ENCODE measurements around the gene DOCK1. TPM values are rescaled to one million over a fixed set of nuclear protein-coding genes. Genes with fewer than 3 reads are reported as not detected.

DOCK1 gene
- total RNA-seq, 1 donor from 2014 or later = 44.9 TPM

DNA sequence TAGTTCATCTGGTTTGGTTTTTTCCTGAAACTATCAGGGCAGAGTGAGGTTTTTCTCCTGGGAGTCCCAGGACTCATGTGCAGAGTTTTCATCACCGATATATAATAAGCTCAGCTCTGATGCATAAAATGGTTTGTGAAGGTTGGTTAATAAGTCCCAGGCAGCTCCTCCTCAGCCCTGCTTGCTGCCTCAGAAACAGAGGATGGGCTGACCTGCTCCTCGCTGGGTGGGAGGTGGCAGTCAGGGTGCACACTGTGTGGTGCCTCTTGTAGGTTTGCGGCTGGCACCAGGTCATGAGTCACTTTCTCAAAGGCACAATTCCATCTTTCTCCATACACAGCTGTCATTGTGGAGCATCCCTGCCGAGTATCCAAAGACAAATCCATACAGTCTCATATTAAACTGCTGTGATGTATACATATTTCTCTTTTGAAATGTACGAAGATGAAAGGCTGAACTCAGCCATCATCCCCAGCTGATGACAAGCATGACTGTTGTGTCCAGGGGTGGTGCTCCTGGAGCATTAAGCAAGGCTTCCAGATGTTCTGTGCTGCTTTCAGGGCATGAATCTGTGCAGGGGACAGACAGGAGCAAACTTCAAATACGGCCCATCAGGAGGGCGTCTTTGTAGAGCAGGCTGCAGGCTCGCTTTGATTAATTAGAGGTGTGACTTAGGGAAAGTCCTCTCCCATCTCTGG, 518.1 kb downstream of the DOCK1 start:
- DNase-seq (ENCODE audit: low spot score) = no peak

DNA sequence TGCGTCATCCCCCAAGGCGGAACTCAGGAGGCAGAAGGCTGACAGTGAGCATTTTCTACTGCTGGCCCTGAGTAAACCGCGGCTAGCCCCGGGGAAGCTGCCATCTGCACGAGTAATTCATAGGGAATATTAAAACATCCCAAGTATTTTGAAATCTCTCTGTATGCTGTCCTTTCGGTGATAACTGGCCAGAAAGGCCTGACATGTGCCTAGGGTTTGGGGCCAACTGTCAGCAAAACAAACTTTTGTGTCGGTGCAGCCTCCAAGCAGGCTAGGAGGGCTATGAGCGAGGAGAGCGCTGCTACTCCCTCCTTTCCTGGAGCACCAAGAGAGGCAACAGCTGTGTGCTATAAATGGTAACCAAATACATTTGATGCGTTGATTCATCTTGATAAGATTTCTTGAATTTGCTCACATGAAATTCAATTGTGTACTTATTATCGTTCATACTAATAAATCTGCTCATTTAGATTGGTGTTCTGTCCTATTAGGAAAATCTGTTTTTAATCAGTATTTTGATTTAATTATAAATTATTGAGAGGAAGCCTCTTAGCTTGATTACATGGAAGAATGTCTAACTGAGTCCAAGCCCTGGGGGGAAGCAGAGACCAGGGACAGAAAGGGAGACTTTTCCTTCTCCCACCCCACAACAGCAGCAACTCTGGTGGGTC, 519.5 kb downstream of the DOCK1 start:
- no peak for DNase-seq (ENCODE audit: low spot score)

DNA sequence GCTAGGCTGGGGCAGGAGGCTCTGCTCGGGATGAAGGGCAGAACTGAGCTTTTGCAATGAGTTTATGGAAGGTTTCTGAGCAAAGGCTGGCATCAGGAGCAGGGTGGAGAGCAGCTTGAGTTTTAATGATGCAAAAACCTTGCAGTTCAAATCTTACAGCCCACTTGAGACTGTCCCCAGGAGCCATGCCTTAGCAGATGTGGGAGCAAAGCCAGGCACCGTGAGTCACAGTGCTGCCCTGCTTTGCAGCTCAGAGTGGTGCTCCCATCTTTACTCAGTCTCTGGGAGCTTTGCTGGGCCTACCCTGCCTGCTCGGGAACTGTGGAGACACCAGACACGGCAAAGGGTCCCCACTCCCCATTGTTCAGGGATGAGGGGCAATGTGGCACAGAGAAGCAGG, 521.5 kb downstream of the DOCK1 start:
- DNase-seq (ENCODE audit: low spot score) = no peak

DNA sequence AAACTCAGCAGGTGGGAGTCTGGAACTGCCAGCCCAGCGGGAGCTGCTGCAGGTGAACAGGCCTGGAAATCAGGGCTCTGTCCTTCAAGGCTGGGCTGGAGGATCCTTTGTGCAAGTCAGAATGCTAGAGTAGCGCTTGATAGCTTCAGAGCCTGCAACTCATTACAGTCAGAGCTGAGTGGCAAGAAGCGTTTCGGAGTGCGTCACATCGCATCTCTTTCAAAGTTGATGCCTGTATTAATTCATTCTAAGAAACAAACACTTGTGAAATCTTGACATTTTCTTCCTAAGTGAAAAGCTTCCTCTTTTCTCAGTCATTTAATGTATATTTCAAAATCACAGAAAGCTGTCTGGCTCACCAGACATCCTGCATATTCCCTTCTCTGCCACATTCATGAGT, 522.7 kb downstream of the DOCK1 start:
- DNase-seq (ENCODE audit: low spot score) = no peak

DNA sequence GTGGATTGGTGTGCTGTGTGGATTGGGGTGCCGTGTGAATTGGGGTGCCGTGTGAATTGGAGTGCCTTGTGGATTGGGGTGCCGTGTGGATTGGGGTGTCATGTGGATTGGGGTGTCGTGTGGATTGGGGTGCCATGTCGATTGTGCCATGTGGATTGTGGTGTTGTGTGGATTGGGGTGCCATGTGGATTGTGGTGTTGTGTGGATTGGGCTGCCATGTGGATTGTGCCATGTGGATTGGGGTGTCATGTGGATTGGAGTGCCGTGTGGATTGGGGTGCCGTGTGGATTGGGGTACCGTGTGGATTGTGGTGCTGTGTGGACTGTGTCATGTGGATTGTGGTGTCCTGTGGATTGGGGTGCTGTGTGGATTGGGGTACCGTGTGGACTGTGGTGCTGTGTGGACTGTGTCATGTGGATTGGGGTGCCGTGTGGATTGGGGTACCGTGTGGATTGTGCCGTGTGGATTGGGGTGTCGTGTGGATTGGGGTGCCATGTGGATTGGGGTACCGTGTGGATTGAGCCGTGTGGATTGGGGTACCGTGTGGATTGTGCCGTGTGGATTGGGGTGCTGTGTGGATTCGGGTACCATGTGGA, 523.3 kb downstream of the DOCK1 start:
- no peak for DNase-seq (ENCODE audit: low spot score)

DNA sequence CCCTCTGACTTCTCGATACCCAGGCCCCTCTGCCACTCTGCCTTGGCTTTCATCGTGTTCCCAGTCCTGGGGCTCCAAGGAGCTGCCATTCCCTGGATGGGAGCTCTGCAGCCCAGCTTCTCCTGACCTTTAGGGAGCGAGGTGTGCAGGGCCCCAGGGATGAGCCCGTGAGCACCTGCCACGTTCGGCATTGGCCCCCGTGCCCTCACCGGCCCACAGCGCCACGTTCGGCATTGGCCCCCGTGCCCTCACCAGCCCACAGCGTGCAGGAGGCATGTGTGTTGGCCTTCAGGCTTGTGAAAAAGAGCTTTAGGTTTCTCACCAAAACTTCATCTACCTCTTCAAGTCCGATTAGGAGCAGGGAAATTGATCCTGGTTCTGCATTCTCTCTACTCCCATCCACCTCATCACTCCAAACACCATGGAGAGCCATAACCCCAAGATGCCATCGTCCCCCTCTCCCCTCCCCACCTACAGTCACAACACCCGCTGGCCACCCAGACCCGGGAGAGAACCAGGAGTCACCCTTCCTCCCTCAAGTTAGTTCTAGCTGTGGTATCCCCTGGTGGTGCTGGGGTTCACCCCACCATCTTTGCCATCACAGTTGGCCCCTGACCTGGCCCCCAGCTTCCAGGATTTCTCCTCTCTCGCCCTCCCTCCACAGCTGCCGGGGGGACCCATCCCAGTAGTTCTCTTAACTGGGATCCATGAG, 524.5 kb downstream of the DOCK1 start:
- no peak for DNase-seq (ENCODE audit: low spot score)

DNA sequence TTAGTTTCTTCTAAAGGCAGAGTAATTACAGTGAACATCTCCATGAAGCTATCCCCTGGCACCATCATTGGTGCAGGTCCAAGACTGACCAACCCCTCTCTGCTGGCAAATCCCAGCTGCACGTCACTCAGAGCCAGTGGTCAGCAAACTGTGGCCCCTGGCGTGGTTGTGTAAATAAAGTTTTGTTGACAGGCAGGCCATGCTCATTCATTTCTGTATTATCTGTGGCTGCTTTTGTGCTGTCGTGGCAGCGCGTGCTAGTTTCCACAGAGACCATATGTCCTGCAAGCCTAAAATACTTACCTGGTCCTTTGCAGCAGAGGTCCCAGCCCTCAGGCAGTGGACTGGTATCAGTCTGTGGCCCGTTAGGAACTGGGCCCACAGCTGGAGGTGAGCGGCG, 526.3 kb downstream of the DOCK1 start:
- no peak for DNase-seq (ENCODE audit: low spot score)

DNA sequence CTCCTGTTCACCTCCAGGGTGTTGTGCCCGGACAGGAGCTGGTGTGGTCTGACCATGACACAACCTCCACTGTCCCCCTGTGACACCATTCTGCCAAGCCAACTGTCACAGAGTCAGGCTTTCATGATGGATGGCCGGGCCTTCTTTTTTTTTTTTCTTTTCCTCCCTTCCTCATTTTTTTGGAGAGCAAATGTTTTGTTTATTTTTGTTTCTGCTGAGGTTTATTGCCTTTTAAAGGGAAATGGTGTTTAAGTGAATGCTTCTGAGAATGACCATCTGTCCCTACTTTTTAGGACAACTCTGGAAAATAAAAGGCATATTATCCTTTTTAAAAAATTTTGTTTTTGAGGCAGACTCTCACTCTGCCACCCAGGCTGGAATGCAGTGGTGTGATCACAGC, 528.8 kb downstream of the DOCK1 start:
- DNase-seq (ENCODE audit: low spot score) = no peak

DNA sequence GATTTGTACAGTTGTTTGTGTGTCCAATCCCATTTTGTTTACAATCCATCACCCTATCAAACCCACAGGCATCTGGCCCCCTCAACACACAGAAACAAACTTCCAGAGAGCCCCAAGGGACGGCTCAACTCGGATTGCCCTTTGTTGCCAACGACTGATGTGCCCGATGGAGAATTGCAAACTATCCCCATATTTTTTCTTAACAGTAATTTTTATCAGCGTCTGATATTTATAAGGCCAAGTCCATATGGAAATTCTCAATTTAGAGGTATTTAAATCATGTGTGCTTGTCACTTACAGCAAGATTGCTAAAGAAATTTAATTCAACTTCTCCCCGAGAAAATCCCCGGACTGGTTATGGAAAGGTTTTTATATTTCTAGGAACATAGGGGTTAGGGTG, 530.0 kb downstream of the DOCK1 start:
- DNase-seq (ENCODE audit: low spot score) = no peak

DNA sequence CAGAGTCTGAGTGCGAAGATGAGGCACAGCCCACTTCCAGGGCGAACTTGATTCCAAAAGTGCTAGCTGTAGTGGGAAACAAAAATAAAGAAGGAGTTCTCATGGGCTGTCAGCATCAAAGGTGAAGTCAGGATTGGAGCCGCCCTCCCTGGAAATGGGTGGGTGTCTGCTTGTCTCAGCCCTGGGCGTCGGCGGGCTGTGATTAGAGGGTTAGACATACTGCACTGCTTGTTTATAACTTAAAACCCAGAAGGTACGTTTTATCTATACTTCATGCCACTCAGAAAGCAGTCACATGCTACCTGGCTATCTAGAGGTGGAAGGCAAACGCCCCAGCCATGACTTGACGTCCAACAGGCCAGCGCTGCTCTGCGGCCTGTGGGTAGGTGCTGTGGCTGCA, 535.1 kb downstream of the DOCK1 start:
- DNase-seq (ENCODE audit: low spot score) = no peak

DNA sequence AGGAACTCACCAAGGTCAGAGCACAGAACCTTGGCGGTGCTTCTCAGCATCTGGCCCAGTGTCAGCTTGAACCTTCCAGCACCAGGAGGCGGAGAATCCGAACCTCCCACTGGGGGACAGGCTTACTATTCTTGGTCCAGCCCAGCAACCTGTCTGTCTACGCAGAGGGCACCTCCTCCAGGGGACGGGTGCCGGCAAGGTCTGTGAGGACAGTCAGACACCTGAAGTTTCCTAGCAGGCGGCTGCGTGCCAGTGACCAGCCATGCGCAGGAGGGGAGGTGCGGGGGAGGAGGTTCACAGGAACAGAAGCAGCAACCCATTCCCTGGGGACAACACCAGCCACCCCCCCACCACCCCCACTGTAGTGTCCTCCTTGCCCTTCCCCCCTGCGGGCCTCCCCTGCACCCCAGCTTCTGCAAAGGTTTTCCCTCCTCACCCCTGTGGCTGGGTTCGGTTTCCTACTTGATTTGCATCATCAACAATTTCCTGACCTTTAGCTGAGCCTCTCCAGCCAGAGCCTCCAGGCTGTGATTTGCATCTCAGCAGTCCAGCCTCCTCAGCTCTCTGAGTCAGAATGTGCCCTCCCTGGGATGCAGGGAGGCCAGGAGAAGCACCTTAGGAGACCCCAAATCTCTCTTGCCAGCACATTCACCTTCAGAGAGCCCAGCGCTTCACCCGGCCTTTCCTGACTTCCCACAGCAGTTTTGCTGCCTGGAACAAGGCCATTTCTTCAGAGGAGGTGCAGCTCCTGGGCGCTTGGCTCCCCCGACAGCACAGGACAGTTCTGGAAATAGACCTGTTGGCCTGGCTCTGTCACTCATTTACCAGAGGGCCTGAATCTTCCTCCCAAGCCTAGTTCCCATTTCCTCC, 536.4 kb downstream of the DOCK1 start:
- DNase-seq (ENCODE audit: low spot score) = peak; percentile 70

DNA sequence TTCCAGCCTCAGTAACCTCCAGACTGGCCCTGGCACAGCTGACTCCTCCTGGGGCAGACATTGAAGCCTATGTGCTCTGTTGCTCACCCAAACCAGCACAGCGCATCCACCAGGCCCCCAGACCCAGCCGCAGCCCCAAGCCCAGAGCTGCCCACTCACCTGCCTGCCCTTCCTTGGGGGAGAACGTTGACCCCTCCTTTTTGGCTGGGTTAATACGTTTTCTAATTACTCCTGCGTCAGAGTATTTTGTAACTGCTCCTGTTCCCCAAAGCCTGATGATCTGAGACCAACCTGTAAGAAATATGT, 536.9 kb downstream of the DOCK1 start:
- no peak for DNase-seq (ENCODE audit: low spot score)

DNA sequence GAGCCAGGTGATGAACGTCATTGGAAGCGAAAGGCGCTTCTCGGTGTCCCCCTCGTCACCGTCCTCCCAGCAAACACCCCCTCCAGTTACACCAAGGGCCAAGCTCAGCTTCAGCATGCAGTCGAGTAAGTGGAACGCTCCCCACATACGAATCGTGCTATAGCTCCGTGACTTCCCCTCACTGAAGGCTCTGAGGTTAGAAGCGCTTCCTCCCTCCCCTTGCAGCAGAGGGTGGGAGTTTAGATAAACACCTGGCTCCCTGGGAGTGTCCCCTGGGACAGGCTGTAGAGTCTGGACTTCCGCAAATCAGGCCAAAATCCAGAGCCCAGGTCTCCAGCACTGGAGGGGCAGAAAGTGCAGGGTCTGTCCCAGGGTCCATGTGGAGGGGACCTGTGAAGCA, 538.9 kb downstream of the DOCK1 start:
- no peak for DNase-seq (ENCODE audit: low spot score)

DNA sequence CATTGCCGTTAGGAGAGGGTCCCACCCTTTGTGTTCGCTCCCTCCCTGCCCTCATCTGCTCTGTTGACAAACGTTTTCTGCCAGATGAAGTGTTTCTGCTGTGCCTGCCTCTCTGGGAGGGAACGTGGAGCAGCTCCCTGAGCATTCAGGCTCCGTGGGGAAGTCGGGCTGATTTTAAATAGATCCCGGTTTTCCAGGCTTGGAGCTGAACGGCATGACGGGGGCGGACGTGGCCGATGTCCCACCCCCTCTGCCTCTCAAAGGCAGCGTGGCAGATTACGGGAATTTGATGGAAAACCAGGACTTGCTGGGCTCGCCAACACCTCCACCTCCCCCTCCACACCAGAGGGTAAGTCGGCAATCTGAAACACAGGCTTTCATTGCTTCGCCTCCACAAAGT, 542.0 kb downstream of the DOCK1 start:
- DNase-seq (ENCODE audit: low spot score) = no peak

DNA sequence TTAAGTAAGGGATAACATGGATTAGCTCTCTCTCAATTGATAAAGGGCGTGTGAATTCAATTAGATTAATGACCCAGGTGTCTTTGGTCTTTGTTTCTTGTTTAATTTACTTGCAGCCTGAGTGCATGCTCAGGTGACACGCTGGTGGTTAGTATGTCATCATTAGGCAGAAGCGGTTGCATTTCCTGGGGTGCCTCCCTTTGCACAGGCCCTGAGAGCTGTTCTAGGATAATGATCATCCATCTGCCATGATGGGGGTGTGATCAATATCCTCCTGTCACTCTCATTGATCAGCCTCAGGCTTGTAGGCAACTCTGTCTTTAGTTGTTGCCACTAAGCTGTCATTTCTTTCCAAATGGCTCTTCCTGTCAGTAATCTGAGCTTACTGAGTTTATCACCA, 544.3 kb downstream of the DOCK1 start:
- no peak for DNase-seq (ENCODE audit: low spot score)

DNA sequence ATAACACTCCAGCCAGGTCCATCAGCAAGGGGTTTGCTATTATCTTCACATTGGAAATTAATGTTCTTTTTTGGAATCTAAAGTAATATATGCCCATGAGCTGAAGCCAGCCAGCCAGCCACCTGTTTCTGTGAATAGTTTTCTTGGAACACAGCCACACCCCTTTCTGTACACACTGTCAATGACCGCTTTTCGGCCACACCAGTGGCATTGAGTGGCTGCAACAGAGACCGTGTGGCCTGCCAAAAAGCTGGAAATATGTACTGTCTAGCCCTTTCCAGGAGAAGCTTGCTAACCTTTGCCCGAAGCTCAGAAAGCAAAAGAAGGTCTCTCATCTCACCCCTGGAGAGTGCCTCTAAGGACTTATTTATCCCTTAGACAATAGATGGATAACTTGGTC, 545.4 kb downstream of the DOCK1 start:
- DNase-seq (ENCODE audit: low spot score) = no peak

DNA sequence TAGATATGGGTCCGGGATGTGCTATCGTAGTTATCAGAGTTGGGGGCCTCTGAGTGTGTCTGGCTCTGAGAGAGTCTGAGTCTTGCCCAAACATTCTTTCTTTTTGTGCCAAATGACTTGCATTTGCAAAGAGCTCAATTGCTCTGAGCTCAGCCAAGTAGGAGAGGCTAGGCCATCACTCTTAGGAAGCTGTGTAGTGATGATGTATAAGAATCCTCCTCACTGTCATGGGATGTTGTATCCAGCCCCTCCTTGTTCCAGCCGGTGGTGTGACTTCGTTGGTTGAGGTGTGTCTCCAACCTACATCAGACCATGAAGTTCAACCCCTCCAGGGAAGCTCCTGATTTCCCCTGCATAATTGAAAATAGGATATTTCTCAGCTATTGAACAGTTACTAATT, 546.4 kb downstream of the DOCK1 start:
- no peak for DNase-seq (ENCODE audit: low spot score)

DNA sequence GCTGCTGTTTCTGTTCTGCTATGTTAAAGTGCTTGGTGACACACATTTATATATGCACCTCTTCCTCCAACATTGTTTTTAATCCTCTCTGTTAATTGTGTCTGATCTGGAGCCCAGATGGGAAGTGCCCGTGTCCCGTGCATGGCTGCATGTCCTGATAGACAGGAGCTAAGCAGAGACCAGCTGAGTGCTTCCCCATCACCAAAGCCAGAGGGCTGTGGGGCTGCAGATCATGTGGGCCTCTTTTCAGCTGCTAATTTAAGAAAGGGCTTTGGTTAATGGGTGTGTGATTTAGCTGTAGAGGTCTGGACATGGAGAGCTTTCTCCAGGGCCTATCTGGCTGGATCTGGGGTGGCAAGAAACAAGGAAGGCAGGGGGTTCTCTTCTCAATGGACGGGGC, 547.3 kb downstream of the DOCK1 start:
- no peak for DNase-seq (ENCODE audit: low spot score)

DNA sequence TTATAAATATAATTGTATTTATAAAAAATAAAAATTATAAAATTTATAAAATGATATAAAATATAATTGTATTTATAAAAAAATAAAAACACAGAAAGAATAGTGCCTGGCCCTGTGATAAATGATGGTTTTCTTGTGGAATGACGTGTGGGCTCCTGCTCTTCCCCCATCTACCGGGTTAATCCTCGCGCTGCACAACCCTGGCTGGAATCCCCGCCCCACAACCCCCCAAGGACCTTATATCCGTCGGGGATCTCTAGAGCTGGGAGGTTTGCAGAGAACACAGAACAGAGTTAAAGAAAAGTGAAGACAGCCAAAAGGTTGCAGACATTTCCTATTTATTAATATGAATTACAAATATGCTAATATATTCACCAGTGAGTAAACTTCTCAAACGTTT, 548.5 kb downstream of the DOCK1 start:
- no peak for DNase-seq (ENCODE audit: low spot score)

DNA sequence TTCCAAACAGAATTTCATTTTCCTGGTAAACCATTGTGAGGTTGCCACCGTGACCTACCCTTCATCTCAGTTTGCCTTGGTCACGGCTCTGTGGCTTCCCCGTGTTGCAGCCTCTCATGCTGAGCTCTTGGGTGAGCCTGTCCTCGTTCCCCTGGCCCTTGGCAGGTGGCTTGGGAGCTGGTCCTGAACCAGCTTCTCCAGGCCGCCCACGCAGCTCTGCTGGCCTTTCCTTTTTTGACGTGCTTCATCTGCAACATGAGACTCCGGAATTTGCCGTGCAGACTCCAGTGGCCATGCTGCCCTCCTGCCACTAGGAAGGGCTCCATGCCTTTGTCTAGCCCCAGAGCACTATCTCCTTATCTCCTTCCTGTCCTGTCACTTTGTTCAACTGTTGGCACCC, 550.9 kb downstream of the DOCK1 start:
- DNase-seq (ENCODE audit: low spot score) = no peak

DNA sequence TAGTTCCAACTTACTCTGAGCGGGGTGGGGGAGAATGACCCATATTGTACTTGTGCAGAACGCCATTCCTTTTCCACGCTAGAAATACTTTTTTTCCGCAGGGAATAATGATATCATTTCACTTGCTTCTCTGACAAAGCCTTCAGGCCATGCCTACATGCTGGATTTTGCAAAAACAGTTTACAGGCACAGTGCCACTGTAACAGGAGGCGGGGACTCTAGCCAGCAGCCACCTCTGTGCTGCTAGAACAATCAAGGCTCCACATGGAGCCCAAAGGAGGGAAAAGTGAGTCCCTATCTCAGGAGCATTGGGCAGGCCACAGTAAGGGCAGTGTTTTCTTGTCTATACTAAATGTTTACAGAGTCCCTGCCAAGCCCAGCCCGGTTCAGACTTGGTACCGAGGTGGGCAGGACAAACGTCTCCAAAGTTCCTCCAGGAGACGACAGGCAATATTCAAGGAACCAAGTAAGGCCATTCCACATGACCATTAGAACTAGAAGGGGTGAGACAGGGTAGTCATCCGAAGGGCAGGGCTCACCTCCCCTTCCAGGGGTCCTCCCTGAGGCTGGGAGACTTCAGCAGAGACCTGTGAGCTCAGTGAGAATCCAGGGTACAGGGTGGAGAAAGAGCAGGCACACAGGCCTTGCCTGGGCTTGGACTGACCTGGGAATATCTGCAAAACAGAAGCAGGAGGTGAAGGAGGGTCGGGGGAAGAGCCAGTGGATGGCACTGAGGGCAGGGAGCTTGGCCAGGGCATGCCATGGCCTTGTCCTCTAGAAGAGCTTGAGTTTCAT, 553.0 kb downstream of the DOCK1 start:
- DNase-seq (ENCODE audit: low spot score) = no peak
